ENCODE results near the gene NRCAM.

DNA sequence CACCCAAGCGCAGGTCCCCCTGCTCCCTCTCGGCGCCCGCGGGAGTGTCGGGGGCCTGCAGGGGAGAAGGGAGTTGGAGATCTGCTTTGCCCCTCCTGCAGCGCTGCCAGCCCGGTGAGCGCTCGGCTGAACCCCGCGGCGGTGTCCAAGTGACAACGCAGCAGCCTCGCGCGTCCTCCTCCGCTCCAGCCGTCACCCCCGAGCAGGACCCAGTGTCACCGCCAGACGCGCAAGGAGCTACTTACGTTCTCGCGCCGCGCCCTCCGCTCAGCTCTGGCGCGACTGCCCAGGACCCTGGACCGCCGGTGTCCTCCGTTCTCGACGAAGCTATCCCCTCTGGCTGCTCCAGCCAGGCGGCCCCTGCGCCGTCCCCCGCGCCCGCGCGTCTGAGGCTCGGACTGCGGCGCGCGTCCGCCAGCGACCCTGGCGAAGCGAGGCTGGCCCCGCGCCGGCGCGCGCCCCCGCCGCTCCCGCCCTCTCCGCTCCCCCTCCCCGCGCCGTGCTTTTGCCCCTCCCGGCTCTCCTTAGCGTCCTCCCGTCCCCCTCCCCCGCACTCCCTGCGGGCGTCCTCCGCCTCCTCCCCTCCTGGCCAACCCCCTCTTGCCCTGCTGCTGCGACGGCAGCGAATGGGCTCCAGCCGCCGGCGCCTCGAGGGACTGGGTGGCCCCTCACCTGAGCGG is at the start of gene NRCAM:
- TF ChIP-seq CTCF (IDR thresholded peaks at IDR 0.05) (no peak), POLR2A (IDR thresholded peaks at IDR 0.05) (no peak), POLR2AphosphoS5 (IDR thresholded peaks at IDR 0.05) (no peak)

Data from gastroesophageal sphincter (tissue), 3 donors.